H1 (cell line): ENCODE data around the gene USP24. TPM values are rescaled to one million over a fixed set of nuclear protein-coding genes. Genes with fewer than 3 reads are reported as not detected.

Experiments
- CREB1 ChIP-seq: IDR thresholded peaks from 2 replicates; pipeline ENCODE4 v1.6.1; 2012; ENCODE audit warnings: inconsistent platforms
- EP300 ChIP-seq, 2 experiments: IDR thresholded peaks; 1 replicate in 1 of 2; 2 replicates in 1 of 2; pipeline ENCODE4 v1.6.1; 2011 to 2012; ENCODE audit warnings: low read depth in 2 of 2, low read length in 2 of 2, mild to moderate bottlenecking in 2 of 2, borderline replicate concordance in 1 of 2, inconsistent platforms in 1 of 2, moderate library complexity in 1 of 2
- KDM1A ChIP-seq: fragments of 200-600, 300-600 bp; sonication (generic); IDR thresholded peaks from 2 replicates; pipeline ENCODE4 v1.7.1; 2016; ENCODE audit warnings: mild to moderate bottlenecking, low read length, borderline replicate concordance
- KDM5A ChIP-seq: fragments of 200-600 bp; IDR thresholded peaks from 2 replicates; pipeline ENCODE4 v1.7.1; 2012; ENCODE audit warnings: mild to moderate bottlenecking, low read length, inconsistent platforms, mixed read lengths
- RAD21 ChIP-seq, 2 experiments: IDR thresholded peaks in 1 of 2; conservative IDR thresholded peaks in 1 of 2; 2 replicates each; pipeline ENCODE4 v1.6.1; 2011; ENCODE audit warnings: low read depth in 2 of 2, low read length in 2 of 2, improper control_type of control experiment in 1 of 2, inconsistent platforms in 1 of 2, mild to moderate bottlenecking in 1 of 2, moderate library complexity in 1 of 2
- SIN3A ChIP-seq, 2 experiments: IDR thresholded peaks in 1 of 2; conservative IDR thresholded peaks in 1 of 2; 2 replicates each; pipeline ENCODE4 v1.6.1; 2011 to 2012; ENCODE audit warnings: low read length in 2 of 2, improper control_type of control experiment in 1 of 2, low read depth in 1 of 2, mild to moderate bottlenecking in 1 of 2
- polyA plus RNA-seq, 7 experiments: library from polyadenylated mRNA; depleted of rRNA in 3 of 7; stranded (reverse) in 5 of 7; unstranded in 2 of 7; fragments of >200 nt in 5 of 7; fragments of 200-250 nt in 2 of 7; gene quantifications; 1 replicate in 5 of 7; 2 replicates in 1 of 7; 4 replicates in 1 of 7; pipeline versions ENCODE4 v1.2.1 to v1.2.3, GENCODE V29; 2011 to 2013; ENCODE audit warnings: missing spikeins in 2 of 7, mixed read lengths in 2 of 7
- total RNA-seq: library from RNA; stranded (reverse); fragmentation: NEBNext Ultra II Directional; extraction: Animal tissue kit (Norgen Biotek cat#: 25700); gene quantifications from 2 replicates; pipeline ENCODE4 v1.2.1, GENCODE V29; 2021

USP24 gene
- total and polyA plus RNA-seq, 2 of the 8 experiments (the other 6 are each of a cell fraction or from before 2014, with no cell fraction given), result 11.1 to 34.6 TPM

- TF ChIP-seq KDM1A (no peak), EP300 (IDR thresholded peaks at IDR 0.05; ENCODE audit: borderline replicate concordance in 1 of 2, low read depth in 2 of 2, low read length in 2 of 2) (no peak), CREB1 (no peak), RAD21 (IDR thresholded peaks at IDR 0.05 in 1 of 2, conservative IDR thresholded peaks at IDR 0.05 in 1 of 2; ENCODE audit: low read depth in 2 of 2, low read length in 2 of 2) (no peak), SIN3A (conservative IDR thresholded peaks at IDR 0.05 in 1 of 2, IDR thresholded peaks at IDR 0.05 in 1 of 2; ENCODE audit: low read depth in 1 of 2, low read length in 2 of 2) (no peak), KDM5A (no peak)
- TF ChIP-seq, all 59 proteins: peak for 0
Observed at GRCh38 chr1:55078470-55078869, 136.7 kb downstream of the USP24 start (continued).
